ENCODE measurements around the gene MAP3K20. TPM values are rescaled to one million over a fixed set of nuclear protein-coding genes. Genes with fewer than 3 reads are reported as not detected.

The MAP3K20 gene
- total and polyA plus RNA-seq, 2 donors (not counting 1 experiment from before 2014, with no cell fraction given) = 105 to 138 TPM

DNA sequence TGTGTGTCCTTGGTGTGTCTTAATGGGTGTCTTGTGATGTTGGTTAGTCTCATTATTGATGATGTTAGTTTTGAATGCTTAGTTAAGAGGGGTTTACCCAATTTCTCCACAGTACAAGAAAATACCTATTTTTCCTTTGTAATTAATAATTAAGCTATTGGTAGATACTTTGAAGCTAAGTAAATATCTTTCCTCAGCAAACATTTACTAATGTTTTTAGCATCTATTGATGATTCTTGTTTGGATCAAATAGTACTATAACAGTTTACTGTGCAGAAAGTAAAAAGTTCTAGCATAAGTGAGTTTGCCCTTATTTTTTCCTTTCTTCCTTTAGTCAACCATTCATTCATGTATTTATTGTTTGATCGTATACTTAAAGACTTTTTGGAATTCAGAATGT, 19.1 kb downstream of the MAP3K20 start:
- no peaks in the 10 kb centered on the region for H4K20me1 ChIP-seq (ENCODE audit: control insufficient read depth, extremely low read depth, insufficient read depth, low read length)
- H3K27ac ChIP-seq (ENCODE audit: insufficient read depth, low read length) = no peak overlapping the region
- DNase-seq (ENCODE audit: low read depth in 2 of 2) = no peak
- TF ChIP-seq, protein P1, sequence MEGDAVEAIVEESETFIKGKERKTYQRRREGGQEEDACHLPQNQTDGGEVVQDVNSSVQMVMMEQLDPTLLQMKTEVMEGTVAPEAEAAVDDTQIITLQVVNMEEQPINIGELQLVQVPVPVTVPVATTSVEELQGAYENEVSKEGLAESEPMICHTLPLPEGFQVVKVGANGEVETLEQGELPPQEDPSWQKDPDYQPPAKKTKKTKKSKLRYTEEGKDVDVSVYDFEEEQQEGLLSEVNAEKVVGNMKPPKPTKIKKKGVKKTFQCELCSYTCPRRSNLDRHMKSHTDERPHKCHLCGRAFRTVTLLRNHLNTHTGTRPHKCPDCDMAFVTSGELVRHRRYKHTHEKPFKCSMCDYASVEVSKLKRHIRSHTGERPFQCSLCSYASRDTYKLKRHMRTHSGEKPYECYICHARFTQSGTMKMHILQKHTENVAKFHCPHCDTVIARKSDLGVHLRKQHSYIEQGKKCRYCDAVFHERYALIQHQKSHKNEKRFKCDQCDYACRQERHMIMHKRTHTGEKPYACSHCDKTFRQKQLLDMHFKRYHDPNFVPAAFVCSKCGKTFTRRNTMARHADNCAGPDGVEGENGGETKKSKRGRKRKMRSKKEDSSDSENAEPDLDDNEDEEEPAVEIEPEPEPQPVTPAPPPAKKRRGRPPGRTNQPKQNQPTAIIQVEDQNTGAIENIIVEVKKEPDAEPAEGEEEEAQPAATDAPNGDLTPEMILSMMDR (conservative IDR thresholded peaks at IDR 0.05 in 1 of 2, IDR thresholded peaks at IDR 0.05 in 1 of 2; ENCODE audit: low read depth in 1 of 2, low read length in 2 of 2) = no peak
- TF ChIP-seq EZH2 (IDR thresholded peaks at IDR 0.05; ENCODE audit: low read length, missing control alignments) = no peak
- H3K4me1 ChIP-seq (ENCODE audit: control insufficient read depth, extremely low read depth, insufficient read depth, low read length) = peaks cover 13% of the 10 kb centered on the region
- H3K4me2 ChIP-seq (ENCODE audit: extremely low read depth, insufficient read depth, low read length) = no peak overlapping the region
- no peak overlapping the region for H3K9ac ChIP-seq (ENCODE audit: insufficient read depth, low read length)
- no peak overlapping the region for H3K4me3 ChIP-seq (replicated peaks in 1 of 4; ENCODE audit: control extremely low read depth in 1 of 4, insufficient read depth in 1 of 4, low read depth in 3 of 4, low read length in 4 of 4)
- H3K27me3 ChIP-seq (ENCODE audit: control insufficient read depth, insufficient read depth, low read length) = no peaks in the 10 kb centered on the region
- H3K9me3 ChIP-seq (ENCODE audit: control insufficient read depth, insufficient read depth, low read depth, low read length) = no peaks in the 10 kb centered on the region
- peaks cover 22% of the 10 kb centered on the region for H3K79me2 ChIP-seq (ENCODE audit: control insufficient read depth, insufficient read depth, low read length)
- H3K36me3 ChIP-seq (ENCODE audit: control insufficient read depth, insufficient read depth, low read length) = peaks cover 2% of the 10 kb centered on the region
- no peak overlapping the region for H2AFZ ChIP-seq (ENCODE audit: low read length)

DNA sequence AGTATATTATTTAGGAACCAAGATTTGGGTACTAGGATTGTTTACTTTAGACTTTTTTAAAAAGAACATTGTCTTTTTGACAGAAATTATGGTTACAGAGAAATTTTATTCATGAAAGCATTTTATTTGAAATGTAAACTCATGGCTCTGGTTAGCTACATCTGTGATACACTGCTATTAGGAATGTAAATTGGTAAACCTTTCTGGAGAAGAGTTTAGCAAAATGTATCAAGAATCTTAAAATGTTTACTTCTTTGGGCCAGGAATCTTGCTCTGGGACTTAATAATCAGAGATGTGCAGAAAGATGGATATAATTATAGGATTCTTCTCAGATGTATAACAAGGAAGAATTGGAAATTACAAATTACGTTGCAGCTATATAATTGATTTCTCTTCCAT, 19.7 kb downstream of the MAP3K20 start:
- Histone ChIP-seq H3K4me3 (replicated peaks in 1 of 4; ENCODE audit: control extremely low read depth in 1 of 4, insufficient read depth in 1 of 4, low read depth in 3 of 4, low read length in 4 of 4) (no peak overlapping the region), H3K4me2 (ENCODE audit: extremely low read depth, insufficient read depth, low read length) (no peak overlapping the region), H3K36me3 (ENCODE audit: control insufficient read depth, insufficient read depth, low read length) (peaks cover 2% of the 10 kb centered on the region), H3K9ac (ENCODE audit: insufficient read depth, low read length) (no peak overlapping the region), H3K27ac (ENCODE audit: insufficient read depth, low read length) (no peak overlapping the region), H3K9me3 (ENCODE audit: control insufficient read depth, insufficient read depth, low read depth, low read length) (no peaks in the 10 kb centered on the region), H4K20me1 (ENCODE audit: control insufficient read depth, extremely low read depth, insufficient read depth, low read length) (no peaks in the 10 kb centered on the region), H3K79me2 (ENCODE audit: control insufficient read depth, insufficient read depth, low read length) (peaks cover 20% of the 10 kb centered on the region), H3K27me3 (ENCODE audit: control insufficient read depth, insufficient read depth, low read length) (no peaks in the 10 kb centered on the region), H2AFZ (ENCODE audit: low read length) (no peak overlapping the region), H3K4me1 (ENCODE audit: control insufficient read depth, extremely low read depth, insufficient read depth, low read length) (peaks cover 12% of the 10 kb centered on the region)
- TF ChIP-seq, protein P1 (conservative IDR thresholded peaks at IDR 0.05 in 1 of 2, IDR thresholded peaks at IDR 0.05 in 1 of 2; ENCODE audit: low read depth in 1 of 2, low read length in 2 of 2) = no peak
- no peak for TF ChIP-seq EZH2 (IDR thresholded peaks at IDR 0.05; ENCODE audit: low read length, missing control alignments)
- no peak for DNase-seq (ENCODE audit: low read depth in 2 of 2)

DNA sequence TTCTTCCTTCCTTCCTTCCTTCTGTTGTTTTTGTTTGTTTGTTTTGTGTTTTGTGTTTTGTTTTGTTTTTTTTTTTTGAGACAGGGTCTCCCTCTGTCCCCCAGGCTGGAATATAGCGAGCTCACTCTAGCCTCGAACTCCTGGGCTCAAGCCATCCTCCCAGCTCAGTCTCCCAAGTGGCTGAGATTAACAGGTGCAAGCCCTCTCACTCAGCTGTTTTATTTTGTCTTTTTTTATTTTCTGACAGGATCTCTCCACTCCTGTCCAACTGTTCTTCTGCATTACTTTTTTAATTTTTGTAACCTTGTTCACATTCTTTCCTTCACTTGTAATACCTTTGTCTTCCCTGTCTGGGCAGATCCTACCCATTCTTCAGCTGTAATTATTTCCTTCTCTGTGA, 23.6 kb downstream of the MAP3K20 start:
- TF ChIP-seq, protein P1 (conservative IDR thresholded peaks at IDR 0.05 in 1 of 2, IDR thresholded peaks at IDR 0.05 in 1 of 2; ENCODE audit: low read depth in 1 of 2, low read length in 2 of 2) = no peak
- no peak for TF ChIP-seq EZH2 (IDR thresholded peaks at IDR 0.05; ENCODE audit: low read length, missing control alignments)
- Histone ChIP-seq H3K27me3 (ENCODE audit: control insufficient read depth, insufficient read depth, low read length) (no peaks in the 10 kb centered on the region), H3K4me2 (ENCODE audit: extremely low read depth, insufficient read depth, low read length) (no peak overlapping the region), H3K36me3 (ENCODE audit: control insufficient read depth, insufficient read depth, low read length) (peaks cover 2% of the 10 kb centered on the region), H3K79me2 (ENCODE audit: control insufficient read depth, insufficient read depth, low read length) (peaks cover 7% of the 10 kb centered on the region), H3K27ac (ENCODE audit: insufficient read depth, low read length) (no peak overlapping the region), H3K4me1 (ENCODE audit: control insufficient read depth, extremely low read depth, insufficient read depth, low read length) (peaks cover 3% of the 10 kb centered on the region), H4K20me1 (ENCODE audit: control insufficient read depth, extremely low read depth, insufficient read depth, low read length) (no peaks in the 10 kb centered on the region), H2AFZ (ENCODE audit: low read length) (no peak overlapping the region), H3K9ac (ENCODE audit: insufficient read depth, low read length) (no peak overlapping the region), H3K4me3 (replicated peaks in 1 of 4; ENCODE audit: control extremely low read depth in 1 of 4, insufficient read depth in 1 of 4, low read depth in 3 of 4, low read length in 4 of 4) (no peak overlapping the region), H3K9me3 (ENCODE audit: control insufficient read depth, insufficient read depth, low read depth, low read length) (no peaks in the 10 kb centered on the region)
- no peak for DNase-seq (ENCODE audit: low read depth in 2 of 2)
